Measurements from ENCODE around the gene PRDM16. TPM values are rescaled to one million over a fixed set of nuclear protein-coding genes. Genes with fewer than 3 reads are reported as not detected.

PRDM16 gene
- total RNA-seq, 2 donors from 2014 or later, result 0.79 to 6.1 TPM

DNA sequence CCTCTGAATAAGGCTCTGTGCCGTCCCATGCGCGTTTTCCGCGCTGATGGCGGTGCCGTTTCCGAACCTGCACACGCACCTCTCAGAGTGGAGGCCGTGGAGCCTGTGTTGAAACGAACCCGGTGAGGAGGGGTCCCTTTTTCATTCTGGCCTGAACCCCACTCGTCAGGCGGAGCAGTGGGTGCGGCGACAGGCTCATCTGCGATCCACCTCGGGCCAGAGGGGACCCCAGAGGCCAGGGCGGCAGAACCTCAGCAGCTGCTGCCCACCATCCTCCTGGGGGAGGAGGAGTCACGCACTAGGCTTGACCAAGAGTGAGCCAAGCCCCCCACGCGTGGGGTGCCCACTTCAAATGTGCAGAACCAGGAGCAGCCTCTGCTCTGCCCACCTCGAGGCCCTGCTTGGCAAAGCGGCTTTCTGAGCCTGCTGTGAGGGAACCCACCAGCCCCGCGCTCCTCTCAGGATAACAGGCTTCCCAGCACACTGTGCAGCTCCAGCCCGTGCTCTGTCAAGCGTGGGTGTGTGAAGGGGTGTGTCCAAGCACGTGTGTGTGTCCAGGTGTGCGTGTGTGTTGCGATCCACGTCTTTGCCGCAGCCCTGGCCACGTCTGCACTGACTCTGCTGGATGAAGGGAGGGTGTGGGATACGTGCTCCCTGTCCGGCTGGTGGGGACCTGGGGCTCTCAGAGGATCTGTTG is 6.8 kb downstream of the PRDM16 start:
- Histone ChIP-seq H3K9ac (ENCODE audit: low read depth in 2 of 2, low read length in 2 of 2) (no peak overlapping the region), H3K4me1 (no peaks in the 10 kb centered on the region)
- no peak for DNase-seq

GRCh38 chr1:3076363-3076740 is 7.3 kb downstream of the PRDM16 start:
- H3K4me3 ChIP-seq, result no peak overlapping the region
- peaks cover 24% of the 10 kb centered on the region for H3K27me3 ChIP-seq
- no peaks in the 10 kb centered on the region for H3K9me3 ChIP-seq
- DNase-seq, result no peak
- TF ChIP-seq, protein P1, sequence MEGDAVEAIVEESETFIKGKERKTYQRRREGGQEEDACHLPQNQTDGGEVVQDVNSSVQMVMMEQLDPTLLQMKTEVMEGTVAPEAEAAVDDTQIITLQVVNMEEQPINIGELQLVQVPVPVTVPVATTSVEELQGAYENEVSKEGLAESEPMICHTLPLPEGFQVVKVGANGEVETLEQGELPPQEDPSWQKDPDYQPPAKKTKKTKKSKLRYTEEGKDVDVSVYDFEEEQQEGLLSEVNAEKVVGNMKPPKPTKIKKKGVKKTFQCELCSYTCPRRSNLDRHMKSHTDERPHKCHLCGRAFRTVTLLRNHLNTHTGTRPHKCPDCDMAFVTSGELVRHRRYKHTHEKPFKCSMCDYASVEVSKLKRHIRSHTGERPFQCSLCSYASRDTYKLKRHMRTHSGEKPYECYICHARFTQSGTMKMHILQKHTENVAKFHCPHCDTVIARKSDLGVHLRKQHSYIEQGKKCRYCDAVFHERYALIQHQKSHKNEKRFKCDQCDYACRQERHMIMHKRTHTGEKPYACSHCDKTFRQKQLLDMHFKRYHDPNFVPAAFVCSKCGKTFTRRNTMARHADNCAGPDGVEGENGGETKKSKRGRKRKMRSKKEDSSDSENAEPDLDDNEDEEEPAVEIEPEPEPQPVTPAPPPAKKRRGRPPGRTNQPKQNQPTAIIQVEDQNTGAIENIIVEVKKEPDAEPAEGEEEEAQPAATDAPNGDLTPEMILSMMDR (IDR thresholded peaks at IDR 0.05), result no peak
- no peaks in the 10 kb centered on the region for H3K36me3 ChIP-seq
- no peak overlapping the region for H3K9ac ChIP-seq (ENCODE audit: low read depth in 2 of 2, low read length in 2 of 2)
- intact Hi-C loops (cut with DNase I), result no loop called here
- H3K27ac ChIP-seq, result no peak overlapping the region
- H3K4me1 ChIP-seq, result no peaks in the 10 kb centered on the region

More for the DNA sequence above, 6.8 kb downstream of the PRDM16 start:
- intact Hi-C loops (cut with DNase I), result no loop called here
- Histone ChIP-seq H3K27ac (no peak overlapping the region), H3K9me3 (no peaks in the 10 kb centered on the region), H3K4me3 (no peak overlapping the region), H3K36me3 (no peaks in the 10 kb centered on the region), H3K27me3 (peaks cover 29% of the 10 kb centered on the region)
- TF ChIP-seq, protein P1 (IDR thresholded peaks at IDR 0.05), result no peak

- Histone ChIP-seq H3K36me3 (no peaks in the 10 kb centered on the region), H3K4me1 (no peaks in the 10 kb centered on the region), H3K27ac (no peak overlapping the region), H3K9ac (ENCODE audit: low read depth in 2 of 2, low read length in 2 of 2) (no peak overlapping the region), H3K4me3 (no peak overlapping the region), H3K27me3 (peaks cover 19% of the 10 kb centered on the region), H3K9me3 (no peaks in the 10 kb centered on the region)
- DNase-seq, result no peak
- intact Hi-C loops (cut with DNase I), result no loop called here
- TF ChIP-seq, protein P1 (IDR thresholded peaks at IDR 0.05), result no peak
Observed at GRCh38 chr1:3077081-3077480, 8.1 kb downstream of the PRDM16 start.

DNA sequence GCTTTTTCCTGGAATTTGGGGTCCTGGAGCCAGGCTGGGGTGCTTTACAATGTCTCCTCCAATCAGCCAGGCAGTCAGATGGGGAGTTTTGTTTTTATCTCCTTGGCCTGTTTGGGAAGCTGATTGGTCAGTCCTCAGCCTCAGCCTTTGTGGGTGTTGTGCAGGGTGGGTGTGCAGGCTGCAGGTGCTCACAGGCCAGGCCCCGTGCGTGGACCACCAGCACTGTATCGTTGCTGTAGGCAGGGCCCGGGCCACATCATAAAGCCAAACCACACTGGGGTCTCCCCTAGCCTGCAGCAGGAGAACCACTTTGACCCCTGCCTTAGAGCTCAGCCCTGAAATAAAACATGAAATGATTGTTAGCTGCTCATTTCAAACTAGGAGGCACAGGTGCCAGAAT is 8.6 kb downstream of the PRDM16 start:
- H3K9ac ChIP-seq (ENCODE audit: low read depth in 2 of 2, low read length in 2 of 2), result no peak overlapping the region
- H3K27me3 ChIP-seq, result peaks cover 14% of the 10 kb centered on the region
- no peaks in the 10 kb centered on the region for H3K36me3 ChIP-seq
- no peak for DNase-seq
- TF ChIP-seq, protein P1 (IDR thresholded peaks at IDR 0.05), result no peak
- H3K9me3 ChIP-seq, result no peaks in the 10 kb centered on the region
- H3K27ac ChIP-seq, result no peak overlapping the region
- intact Hi-C loops (cut with DNase I), result no loop called here
- H3K4me1 ChIP-seq, result no peaks in the 10 kb centered on the region
- no peak overlapping the region for H3K4me3 ChIP-seq

DNA sequence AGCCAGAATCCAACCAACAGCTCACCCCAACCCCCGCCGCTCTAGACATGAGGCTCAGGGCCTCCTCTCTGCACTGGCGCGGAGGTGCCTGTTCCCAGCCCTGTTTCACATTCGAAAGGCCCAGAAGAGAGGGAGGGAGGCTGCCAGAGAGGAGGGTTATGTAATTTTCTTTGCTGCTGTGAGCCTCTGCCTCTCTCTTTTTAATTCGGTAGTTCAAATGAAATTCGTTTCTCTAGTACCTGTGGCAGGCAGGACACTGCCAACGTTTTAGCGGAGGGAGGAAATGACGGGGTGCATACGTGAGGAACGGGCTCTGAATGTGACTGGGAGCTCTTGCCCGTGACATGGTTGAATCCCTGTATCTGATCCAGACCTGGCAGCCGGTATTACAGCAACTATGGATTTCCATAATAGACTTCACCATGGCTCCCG is 9.4 kb downstream of the PRDM16 start:
- Histone ChIP-seq H3K9ac (ENCODE audit: low read depth in 2 of 2, low read length in 2 of 2) (no peak overlapping the region), H3K9me3 (no peaks in the 10 kb centered on the region), H3K4me3 (no peak overlapping the region), H3K36me3 (no peaks in the 10 kb centered on the region), H3K4me1 (no peaks in the 10 kb centered on the region), H3K27me3 (peaks cover 7% of the 10 kb centered on the region), H3K27ac (no peak overlapping the region)
- TF ChIP-seq, protein P1 (IDR thresholded peaks at IDR 0.05), result no peak
- DNase-seq, result no peak
- intact Hi-C loops (cut with DNase I), result no loop called here

Measured in colonic mucosa (tissue), 4 donors.